HEK293T (cell line): ENCODE measurements around the gene RPP30.

Source experiments
- CTCF ChIA-PET: fragments of 350-600 bp; formaldehyde crosslinking; extraction: SDS; loops from one replicate; lab custom pipeline; 2021; ENCODE audit warnings: antibody characterized with exemption, inconsistent platforms; lab: Yijun Ruan, JAX
- POLR2A ChIA-PET: fragments of 350-600 bp; formaldehyde crosslinking; extraction: SDS; loops from one replicate; lab custom pipeline; 2020; ENCODE audit warnings: antibody characterized with exemption, inconsistent platforms; lab: Yijun Ruan, JAX
- DNase-seq: peaks from one replicate; pipeline ENCODE4 v3.0.0; 2012; ENCODE audit warnings: mixed read lengths; ENCODE audit errors: extremely low spot score
- ARNT ChIP-seq: fragments of 450-650 bp; IDR thresholded peaks from 2 replicates; pipeline ENCODE4 v1.6.1; 2017; ENCODE audit warnings: mild to moderate bottlenecking
- BHLHE40 ChIP-seq: fragments of 450-650 bp; IDR thresholded peaks from 2 replicates; pipeline ENCODE4 v1.6.1; 2016; ENCODE audit warnings: mild to moderate bottlenecking, moderate library complexity, borderline replicate concordance
- CTBP1 ChIP-seq: fragments of 450-650 bp; IDR thresholded peaks from 2 replicates; pipeline ENCODE4 v1.6.1; 2016; ENCODE audit warnings: borderline replicate concordance
- ELF4 ChIP-seq: fragments of 450-650 bp; IDR thresholded peaks from 2 replicates; pipeline ENCODE4 v1.6.1; 2017; ENCODE audit warnings: antibody characterized with exemption
- FOXA1 ChIP-seq: fragments of 450-650 bp; IDR thresholded peaks from 2 replicates; pipeline ENCODE4 v1.6.1; 2016; ENCODE audit warnings: mild to moderate bottlenecking
- FOXK2 ChIP-seq: fragments of 450-650 bp; IDR thresholded peaks from 2 replicates; pipeline ENCODE4 v1.6.1; 2016; ENCODE audit warnings: mild to moderate bottlenecking
- FOXM1 ChIP-seq: fragments of 450-650 bp; IDR thresholded peaks from 2 replicates; pipeline ENCODE4 v1.6.1; 2017; ENCODE audit warnings: mild to moderate bottlenecking, borderline replicate concordance
- HDGF ChIP-seq: fragments of 450-650 bp; IDR thresholded peaks from 2 replicates; pipeline ENCODE4 v1.6.1; 2017; ENCODE audit warnings: antibody characterized with exemption, borderline replicate concordance
- L3MBTL2 ChIP-seq: fragments of 450-650 bp; conservative IDR thresholded peaks from 2 replicates; pipeline ENCODE4 v1.6.1; 2016; ENCODE audit warnings: mild to moderate bottlenecking
- LEF1 ChIP-seq: fragments of 450-650 bp; IDR thresholded peaks from 2 replicates; pipeline ENCODE4 v1.6.1; 2017; ENCODE audit warnings: mild to moderate bottlenecking, borderline replicate concordance
- NFRKB ChIP-seq: fragments of 450-650 bp; IDR thresholded peaks from 2 replicates; pipeline ENCODE4 v1.6.1; 2016; ENCODE audit warnings: mild to moderate bottlenecking, moderate library complexity
- SP1 ChIP-seq: fragments of 450-650 bp; IDR thresholded peaks from 2 replicates; pipeline ENCODE4 v1.6.1; 2017
- SUZ12 ChIP-seq: fragments of 450-650 bp; IDR thresholded peaks from 2 replicates; pipeline ENCODE4 v1.6.1; 2016; ENCODE audit warnings: mild to moderate bottlenecking
- TARDBP ChIP-seq: fragments of 450-650 bp; IDR thresholded peaks from 2 replicates; pipeline ENCODE4 v1.6.1; 2016
- ZNF384 ChIP-seq: fragments of 450-650 bp; IDR thresholded peaks from 2 replicates; pipeline ENCODE4 v1.6.1; 2016
- TF ChIP-seq, protein P1 (sequence below): fragments of 450-650 bp; IDR thresholded peaks from 2 replicates; pipeline ENCODE4 v1.6.1; 2016

Gene RPP30

DNA sequence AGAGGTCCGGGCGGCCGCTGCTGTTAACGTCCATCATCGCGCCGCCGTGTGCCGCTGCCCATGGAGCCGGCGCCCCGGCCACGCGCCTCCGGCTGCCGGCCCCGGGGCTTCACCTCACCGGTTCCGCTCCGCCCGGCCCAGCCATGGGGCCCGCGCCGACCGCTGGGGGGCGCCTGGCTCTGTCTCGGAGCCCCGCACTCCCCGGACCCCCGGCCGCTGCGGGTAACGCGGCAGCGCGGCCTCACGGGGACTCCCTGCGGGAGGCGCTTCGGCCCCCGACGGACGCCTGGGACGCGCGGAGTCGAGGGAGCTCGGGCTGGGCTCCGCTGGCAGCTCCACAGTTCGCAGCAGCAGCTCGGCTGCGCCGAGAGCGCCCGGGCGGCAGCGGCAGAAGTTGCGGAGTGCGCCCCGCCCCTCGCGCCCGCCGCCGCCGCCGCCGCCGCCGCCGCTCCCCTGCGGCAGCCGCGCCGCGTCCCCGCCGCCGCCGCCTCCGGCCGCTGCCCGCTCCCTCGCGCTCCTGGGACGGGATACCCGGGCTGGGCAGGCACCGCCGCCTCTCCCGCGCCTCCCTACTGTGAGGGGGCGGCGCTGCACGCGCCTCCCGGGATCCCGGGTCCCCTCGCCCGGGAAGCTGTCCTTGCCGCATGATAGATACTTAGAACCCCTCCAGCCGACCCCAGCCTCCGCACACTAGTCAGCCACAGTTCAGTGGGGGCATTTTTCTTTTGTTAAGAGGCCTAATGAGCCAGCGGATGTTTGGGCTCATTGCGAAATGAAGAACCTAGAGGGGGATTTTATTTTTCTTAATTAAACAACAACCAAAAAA lies 13.9 kb upstream of the RPP30 start, which contains the start of gene HTR7:
TSS of gene HTR7 (minus strand) at position 405 of the 826 bp plus-strand sequence. CDS start at position 37, 368 bp downstream.
- POLR2A ChIA-PET, result interaction anchor here (1.3 kb wide), 1 partner anchor 14 kb away, joined by 3 read pairs; the partner anchor contains the start of gene RPP30
- CTCF ChIA-PET, result interaction anchor here (0.6 to 0.9 kb wide), 2 partner anchors 111 to 1271 kb away, joined by 4 to 5 read pairs; no protein-coding TSS in a partner anchor
- peak; percentile 77 for DNase-seq
- TF ChIP-seq FOXM1, result 0 out of 2 replicates have a peak, but pooled peaks have one; percentile 20
- TF ChIP-seq CTBP1, result no peak
- TF ChIP-seq ELF4, result no peak
- no peak for TF ChIP-seq FOXK2
- TF ChIP-seq SUZ12, result no peak

DNA sequence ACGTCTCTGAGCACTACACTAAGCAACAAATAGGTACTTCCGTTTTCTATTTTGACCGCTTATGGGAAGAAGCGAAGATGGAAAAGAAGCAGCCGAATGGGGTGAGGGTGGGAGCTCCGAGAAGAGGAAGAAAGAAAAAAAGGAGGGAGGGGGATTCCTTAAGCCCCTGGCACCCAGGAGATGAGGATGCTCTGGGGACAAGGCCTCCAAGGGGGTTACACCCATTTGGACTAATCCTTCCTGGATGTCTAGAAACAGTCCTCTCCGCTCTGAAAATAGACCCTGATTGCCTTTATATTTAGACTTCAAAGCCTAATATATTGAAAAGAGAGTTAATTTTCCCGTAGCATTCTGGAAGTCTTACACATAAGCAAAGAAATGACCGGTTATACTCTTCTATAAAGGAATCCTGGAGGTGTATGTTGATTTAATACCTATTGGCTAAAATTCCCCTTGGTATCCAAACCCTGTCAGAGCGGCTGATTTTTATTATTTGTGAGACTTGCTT lies 13.3 kb upstream of the RPP30 start:
- CTCF ChIA-PET, result interaction anchor here (0.6 to 0.9 kb wide), 2 partner anchors 111 to 1271 kb away, joined by 4 to 5 read pairs; no protein-coding TSS in a partner anchor
- DNase-seq, result no peak
- POLR2A ChIA-PET, result interaction anchor here (1.3 kb wide), 1 partner anchor 13 kb away, joined by 3 read pairs; the partner anchor contains the start of gene RPP30
- no peak for TF ChIP-seq SP1
- no peak for TF ChIP-seq ZNF384
- TF ChIP-seq, protein P1, sequence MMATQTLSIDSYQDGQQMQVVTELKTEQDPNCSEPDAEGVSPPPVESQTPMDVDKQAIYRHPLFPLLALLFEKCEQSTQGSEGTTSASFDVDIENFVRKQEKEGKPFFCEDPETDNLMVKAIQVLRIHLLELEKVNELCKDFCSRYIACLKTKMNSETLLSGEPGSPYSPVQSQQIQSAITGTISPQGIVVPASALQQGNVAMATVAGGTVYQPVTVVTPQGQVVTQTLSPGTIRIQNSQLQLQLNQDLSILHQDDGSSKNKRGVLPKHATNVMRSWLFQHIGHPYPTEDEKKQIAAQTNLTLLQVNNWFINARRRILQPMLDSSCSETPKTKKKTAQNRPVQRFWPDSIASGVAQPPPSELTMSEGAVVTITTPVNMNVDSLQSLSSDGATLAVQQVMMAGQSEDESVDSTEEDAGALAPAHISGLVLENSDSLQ, result no peak
- no peak for TF ChIP-seq ELF4
- no peak for TF ChIP-seq L3MBTL2
- no peak for TF ChIP-seq TARDBP
- TF ChIP-seq FOXK2, result no peak

DNA sequence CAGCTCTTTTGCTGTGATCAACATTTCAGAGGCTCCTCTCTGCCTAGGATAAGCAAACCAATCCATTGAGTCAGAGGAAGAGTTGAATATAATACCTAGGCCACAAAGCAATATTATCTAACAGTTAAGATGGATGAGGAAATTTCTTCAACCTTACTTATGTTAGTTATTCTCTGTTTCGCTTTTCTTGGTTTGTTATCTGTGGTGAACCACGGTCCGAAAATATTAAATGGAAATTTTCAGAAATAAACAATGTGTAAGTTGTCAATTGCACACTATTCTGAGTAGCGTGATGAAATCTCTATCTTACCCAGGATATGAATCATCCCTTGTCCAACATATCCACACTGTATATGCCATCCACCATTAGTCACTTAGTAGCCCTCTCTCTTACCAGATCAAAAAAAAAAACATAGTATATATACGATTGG lies 12.4 kb upstream of the RPP30 start:
- CTCF ChIA-PET, result no interaction called here
- TF ChIP-seq HDGF (no peak), FOXA1 (no peak), CTBP1 (no peak), LEF1 (no peak), ELF4 (no peak), FOXK2 (no peak), BHLHE40 (no peak), SP1 (no peak), FOXM1 (no peak), SUZ12 (no peak), TARDBP (no peak), L3MBTL2 (no peak), ZNF384 (no peak), NFRKB (no peak), ARNT (no peak)
- TF ChIP-seq, protein P1, result no peak

DNA sequence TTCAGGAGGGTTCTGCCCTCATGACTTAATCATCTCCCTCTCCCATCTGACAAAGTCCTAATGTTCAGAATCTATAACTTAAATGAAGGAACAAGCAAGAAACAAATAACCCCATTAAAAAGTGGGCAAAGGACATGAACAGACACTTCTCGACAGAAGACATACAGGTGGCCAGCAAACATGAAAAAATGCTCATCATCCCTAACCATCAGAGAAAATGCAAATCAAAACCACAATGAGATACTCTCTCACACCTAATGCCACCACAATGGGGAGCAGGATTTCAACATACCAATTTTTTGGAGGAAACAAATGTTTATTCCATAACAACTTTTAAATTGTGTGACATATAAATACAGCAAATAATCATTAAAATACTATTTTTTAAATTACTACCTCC lies 11.0 kb upstream of the RPP30 start:
- no peak for DNase-seq
- ChIA-PET POLR2A (no interaction called here), CTCF (no interaction called here)
- TF ChIP-seq SP1 (no peak), FOXK2 (no peak), ZNF384 (no peak), FOXM1 (no peak), BHLHE40 (no peak), ELF4 (no peak), HDGF (no peak), CTBP1 (no peak), LEF1 (no peak), L3MBTL2 (no peak), NFRKB (no peak), ARNT (no peak)
- TF ChIP-seq, protein P1, result no peak

More for the DNA sequence above, 12.4 kb upstream of the RPP30 start:
- POLR2A ChIA-PET, result interaction anchor here (1.3 kb wide), 1 partner anchor 12 kb away, joined by 3 read pairs; the partner anchor contains the start of gene RPP30
- no peak for DNase-seq

DNA sequence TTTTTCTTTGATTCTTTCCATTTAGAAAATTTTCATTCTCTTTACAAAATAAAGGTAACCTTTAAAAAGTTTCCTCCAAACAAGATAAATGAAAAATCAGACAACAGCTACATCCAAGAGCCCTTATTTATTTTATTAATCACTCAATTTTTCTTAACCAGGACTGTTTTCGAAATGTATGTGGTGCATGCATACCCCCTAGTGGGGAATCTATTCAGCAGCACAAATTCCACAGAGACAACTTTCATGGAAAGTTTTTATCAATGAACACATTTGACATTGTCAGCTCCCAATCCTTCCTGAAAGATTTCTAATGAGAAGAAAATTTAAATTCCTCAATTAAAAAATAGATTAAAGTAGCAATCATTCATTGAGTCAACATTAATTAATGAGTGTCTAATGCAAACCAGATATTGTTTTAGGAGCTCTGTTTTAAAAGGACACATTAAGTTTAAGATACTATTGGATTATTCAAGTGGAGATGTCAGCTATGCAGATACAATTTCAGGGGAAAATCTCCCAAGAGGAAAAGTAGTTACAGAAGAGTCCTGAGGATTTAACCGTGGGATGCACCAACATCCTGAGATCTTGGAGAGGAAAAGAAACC lies 8.8 kb upstream of the RPP30 start:
- CTCF ChIA-PET, result interaction anchor here (1.0 kb wide), 1 partner anchor 112 kb away, joined by 8 read pairs; no protein-coding TSS in a partner anchor
- POLR2A ChIA-PET, result interaction anchor here (0.9 kb wide), 1 partner anchor 8 kb away, joined by 3 read pairs; the partner anchor contains the start of gene RPP30
- TF ChIP-seq ARNT (no peak), CTBP1 (no peak), ELF4 (no peak), TARDBP (no peak)
- DNase-seq, result peak; percentile 38
